Right ventricle myocardium superior (tissue), 1 donor: ENCODE results near the gene PLN. TPM values are rescaled to one million over a fixed set of nuclear protein-coding genes. Genes with fewer than 3 reads are reported as not detected.

Experiments
- ATAC-seq: fragments of 200-7000 bp; cut with Tn5 transposase; one replicate; pipeline ENCODE4 v1.9.1; 2020; ENCODE audit warnings: mild to moderate bottlenecking; ENCODE audit not compliant: poor library complexity
- DNase-seq: peaks from one replicate; pipeline ENCODE4 v3.0.0-alpha.2; 2020
- intact Hi-C: fragments of 100-400 bp; cut with DNase I; formaldehyde crosslinking; loops from one replicate; pipeline ENCODE4 v1.11.2; 2022
- total RNA-seq: library from RNA; stranded (reverse); fragmentation: NEBNext Ultra II Directional; extraction: Animal tissue kit (Norgen Biotek cat#: 25700); gene quantifications from one replicate; pipeline ENCODE4 v1.2.1, GENCODE V29; 2021
- donor health status: DM: no; HTN: yes; CAD: no; lungs with severe emphysema.

The PLN gene
- total RNA-seq, 1 donor from 2014 or later: 2,342 TPM

DNA sequence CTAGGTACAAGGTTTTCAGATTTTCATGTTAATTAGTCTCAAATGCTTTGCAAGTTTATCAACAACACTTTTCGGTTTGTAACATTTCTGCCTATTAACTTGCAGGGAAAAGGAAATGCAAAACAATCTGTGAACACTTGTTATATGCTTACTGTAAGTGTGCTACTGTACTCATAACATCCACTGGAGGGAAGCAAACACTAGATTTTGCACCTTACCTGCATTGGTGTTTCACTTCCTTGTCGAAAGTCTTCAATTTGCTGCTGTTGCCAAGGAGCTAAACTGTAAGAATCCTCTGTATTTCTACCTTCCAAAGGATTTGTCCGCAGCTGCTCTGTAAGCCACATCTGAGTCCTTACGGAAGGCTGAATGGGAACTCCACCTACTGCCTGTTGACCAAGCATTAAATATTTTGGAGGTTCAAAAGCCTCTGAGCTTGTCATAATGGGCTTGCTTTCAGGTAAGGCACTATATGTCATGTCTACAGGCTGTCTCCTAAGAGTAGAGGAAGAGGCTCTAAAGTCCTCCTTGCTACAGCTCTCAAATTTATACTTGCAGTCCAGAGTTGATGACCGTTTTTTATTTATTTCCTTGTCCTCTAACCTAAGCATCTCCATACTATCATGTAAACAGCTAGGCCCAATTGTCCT is 17.3 kb downstream of the PLN start:
- intact Hi-C loops: no loop called here
- peak; percentile 39 for ATAC-seq
- DNase-seq: no peak

DNA sequence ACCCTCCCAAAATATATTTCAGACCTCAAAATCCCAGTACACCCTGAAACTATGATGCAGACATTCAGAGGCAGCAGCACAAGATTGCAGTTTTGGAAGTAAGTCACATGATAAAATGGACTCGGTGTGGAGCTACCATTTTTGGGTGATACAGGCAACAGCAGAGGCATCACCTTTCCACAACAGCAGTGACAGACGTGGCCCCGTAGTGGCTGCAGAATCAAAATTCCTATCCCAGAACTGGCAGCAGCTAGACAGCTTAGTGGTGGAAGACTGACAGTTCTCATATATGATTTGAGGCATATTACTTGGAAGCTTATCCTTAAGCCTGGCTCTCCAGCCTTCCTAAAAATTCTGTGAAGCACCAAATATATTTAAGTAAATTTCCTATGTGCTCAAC is 19.9 kb downstream of the PLN start:
- ATAC-seq (no peak), DNase-seq (no peak)
- intact Hi-C loops: no loop called here

DNA sequence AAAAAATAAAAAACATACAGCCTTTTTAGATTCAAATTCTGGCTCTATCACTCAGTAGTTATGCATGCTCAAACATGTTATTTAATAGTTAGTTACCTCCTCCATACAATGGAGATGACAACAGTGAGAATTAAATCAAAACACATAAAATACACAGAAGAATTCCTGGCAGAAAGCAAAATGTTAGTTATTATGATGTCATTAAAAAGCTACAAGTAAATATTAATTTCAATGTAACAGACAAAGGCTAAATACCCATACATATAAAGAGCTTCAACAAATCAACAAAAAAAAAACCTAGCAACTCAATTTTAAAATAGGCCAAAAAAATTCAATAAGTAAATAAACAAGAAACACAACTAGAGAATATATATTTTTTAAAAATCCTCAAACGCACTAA is 21.4 kb downstream of the PLN start:
- intact Hi-C loops: no loop called here
- ATAC-seq (no peak), DNase-seq (no peak)

DNA sequence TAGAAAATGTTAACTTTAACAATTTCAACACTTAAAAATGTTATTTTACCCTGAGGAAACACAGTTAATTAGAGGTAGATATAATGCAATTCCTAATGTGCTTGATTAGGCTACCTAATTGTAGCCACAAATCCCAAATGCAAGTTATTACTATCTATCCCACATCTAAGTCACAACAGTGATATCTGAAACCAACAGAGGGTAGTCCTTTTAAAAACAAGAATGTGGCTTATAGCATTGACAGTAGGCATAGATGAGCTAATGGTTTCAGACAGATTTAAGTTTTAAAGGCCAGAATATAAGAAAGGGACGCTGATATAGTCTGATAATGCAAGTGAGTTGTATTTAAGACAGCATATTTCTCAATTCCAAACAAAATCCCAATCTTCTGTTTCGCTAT is 23.0 kb downstream of the PLN start:
- DNase-seq (no peak), ATAC-seq (no peak)
- intact Hi-C loops: no loop called here

DNA sequence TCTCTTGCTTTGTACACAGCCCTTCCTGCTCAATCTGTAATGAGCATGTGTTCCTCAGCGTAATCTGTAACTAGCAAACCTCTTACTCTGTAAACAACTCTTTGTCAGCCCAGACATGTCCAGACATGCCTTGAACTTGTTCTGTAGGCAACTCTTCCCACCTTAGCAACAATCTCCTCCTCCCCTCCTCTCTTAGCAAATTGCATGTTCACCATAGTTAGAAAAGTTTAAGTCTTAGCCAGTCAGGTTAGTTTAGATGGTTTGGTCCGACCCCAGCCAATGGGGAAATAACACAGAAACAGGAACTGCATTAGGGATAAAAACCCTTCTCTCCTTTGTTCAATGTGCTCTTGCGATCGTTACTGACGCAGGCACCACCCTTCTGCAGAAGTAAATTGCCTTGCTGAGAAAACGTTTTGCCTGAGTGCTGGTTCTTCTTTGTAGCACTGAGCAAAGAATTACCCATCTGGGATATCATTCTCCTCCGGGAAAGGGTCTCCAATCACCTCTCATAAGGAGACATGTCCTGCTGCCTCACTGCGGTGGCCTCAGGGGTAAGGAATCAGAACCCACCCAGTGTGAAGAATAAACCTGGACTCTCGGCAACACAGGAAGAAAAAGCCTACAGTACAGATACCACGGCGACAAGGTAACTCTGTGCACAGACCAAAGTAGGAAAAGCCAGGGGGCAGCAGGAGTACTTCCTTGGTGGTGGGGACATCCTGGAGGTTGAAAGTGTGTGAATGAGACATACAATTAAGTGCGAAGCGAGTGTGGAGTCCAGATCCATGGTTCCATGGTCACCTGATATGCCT is 26.2 kb downstream of the PLN start:
- DNase-seq: no peak
- no peak for ATAC-seq
- intact Hi-C loops: no loop called here

DNA sequence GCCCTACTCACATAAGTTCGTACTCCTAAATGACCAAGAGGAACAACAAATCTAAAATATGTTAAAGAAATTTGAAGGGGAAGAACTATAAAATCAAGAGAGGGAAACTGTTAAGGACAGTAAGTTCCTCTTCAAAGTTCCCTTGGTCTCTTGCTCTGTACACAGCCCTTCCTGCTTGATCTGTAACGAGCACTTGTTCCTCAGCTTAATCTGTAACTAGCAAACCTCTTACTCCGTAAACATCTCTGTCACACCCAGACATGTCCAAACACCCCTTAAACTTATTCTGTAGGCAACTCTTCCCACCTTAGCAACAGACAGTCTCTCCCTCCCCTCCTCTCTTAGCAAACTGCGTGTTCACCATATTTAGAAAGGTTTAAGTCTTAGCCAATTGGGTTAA is 29.9 kb downstream of the PLN start:
- DNase-seq (no peak), ATAC-seq (no peak)
- intact Hi-C loops: no loop called here

DNA sequence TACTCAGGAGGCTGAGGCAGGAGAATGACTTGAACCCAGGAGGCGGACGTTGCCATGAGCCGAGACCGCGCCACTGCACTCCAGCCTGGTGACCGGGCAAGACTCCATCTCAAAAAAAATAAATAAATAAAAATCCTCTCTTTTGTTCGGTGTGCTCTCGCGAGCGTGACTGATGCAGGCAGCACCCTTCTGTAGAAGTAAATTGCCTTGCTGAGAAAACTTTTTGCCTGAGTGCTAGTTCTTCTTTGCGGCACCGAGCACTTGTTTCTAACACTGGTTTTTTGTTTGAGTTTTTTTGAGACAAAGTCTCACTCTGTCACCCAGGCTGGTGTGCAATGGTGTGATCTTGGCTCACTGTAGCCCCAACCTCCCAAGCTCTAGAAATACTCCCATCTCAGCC is 30.5 kb downstream of the PLN start:
- no peak for ATAC-seq
- intact Hi-C loops: no loop called here
- no peak for DNase-seq

DNA sequence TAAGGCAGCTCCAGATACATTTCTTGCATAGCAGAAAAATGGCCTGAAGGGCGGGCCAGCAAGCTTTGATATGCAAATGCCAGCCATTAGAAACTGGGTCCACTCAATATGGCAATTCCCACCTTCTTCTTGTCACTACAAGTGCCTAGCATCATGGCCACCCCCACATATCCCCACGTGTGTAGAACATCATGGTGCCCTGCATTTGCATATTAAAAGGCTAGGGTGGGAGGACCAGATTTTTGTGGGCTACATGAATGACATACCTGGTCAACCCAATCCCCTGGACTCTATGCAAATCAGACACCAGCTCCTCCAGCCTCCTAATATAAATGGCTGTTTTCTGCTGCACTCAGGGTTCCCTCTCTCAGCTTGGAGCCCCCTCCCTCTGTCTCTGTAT is 31.7 kb downstream of the PLN start:
- intact Hi-C loops: loop anchor here (10.0 kb wide), 1 partner anchor 605 kb away; no protein-coding TSS in a partner anchor
- no peak for DNase-seq
- no peak for ATAC-seq

DNA sequence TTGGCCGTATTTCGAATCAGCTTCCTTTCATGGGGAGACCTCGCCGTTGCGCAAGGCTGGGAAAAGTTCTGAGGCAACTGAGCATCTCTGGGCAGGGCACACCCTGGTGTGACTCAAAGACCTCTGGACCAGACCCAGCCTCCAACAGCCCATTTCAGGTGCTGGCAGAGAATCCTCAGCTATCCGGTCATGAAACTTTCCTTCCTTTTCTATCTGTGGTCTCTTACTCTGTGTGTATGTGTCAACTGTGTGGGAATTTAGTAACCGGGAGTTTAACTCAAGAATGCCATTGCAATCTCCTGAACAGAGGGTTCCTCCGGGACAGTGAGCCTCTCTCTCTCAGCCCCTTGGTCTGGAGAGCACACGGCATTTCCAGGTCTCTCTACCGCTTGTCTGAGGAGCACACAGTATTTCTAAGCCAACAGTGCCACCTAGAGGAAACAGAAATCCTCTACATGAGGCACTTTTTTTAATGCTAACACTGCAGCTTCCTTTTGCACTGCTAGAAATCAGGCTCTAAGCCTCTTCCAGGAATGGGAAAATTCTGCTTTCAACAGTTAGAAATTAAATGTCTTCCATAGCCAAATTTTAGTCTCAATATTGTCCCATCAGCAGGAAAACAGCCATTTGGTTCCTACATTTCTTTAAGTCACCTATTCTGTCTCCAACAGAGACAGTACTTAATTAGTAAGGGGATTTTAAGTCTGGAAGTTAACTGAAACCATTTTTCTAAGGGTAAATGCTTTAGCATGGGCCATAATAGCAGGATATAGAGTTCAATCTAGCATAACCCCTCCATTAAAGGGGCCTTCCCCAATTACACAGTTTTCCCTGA is 32.7 kb downstream of the PLN start:
- ATAC-seq (peak; percentile 95), DNase-seq (peak; percentile 43)
- intact Hi-C loops: loop anchor here (10.0 kb wide), 1 partner anchor 606 kb away; no protein-coding TSS in a partner anchor

DNA sequence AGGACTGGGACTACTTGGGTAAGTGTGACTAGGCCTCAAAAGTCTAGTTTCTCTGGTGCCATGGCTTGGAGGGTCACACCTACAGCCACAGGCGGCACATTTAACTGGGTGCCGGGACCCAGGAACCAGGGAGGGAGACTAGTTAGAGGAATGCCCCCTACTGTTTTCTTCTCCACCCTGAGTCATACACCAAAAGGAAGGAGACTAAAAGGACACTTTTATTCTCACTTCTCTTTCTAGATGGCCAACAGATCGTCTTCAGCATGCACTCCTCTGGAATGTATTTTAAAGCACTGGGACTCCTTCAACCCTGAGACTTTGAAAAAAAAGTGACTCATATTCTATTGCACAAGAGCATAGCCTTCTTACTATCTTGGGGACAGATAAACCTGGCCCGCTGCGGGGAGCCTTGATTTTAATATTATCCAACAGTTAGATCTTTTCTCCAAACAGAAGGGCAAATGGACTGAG is 33.4 kb downstream of the PLN start:
- DNase-seq (no peak), ATAC-seq (peak; percentile 71)
- intact Hi-C loops: loop anchor here (10.0 kb wide), 1 partner anchor 607 kb away; no protein-coding TSS in a partner anchor

DNA sequence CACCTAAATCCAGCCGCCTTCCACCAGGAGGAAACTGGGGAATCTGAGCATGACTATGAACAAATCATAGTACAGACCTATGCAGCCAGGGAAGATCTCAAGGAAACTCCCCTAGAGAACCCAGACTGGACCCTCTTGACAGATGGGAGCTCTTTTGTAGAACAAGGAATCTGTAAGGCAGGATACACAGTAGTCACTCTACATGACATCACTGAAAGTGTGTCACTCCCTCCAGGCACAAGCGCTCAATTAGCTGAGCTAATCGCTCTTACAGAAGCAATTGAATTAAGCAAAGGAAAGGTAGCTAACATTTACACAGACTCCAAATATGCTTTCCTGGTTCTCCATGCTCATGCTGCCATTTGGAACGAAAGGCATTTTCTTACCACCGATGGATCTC is 36.8 kb downstream of the PLN start:
- no peak for ATAC-seq
- intact Hi-C loops: loop anchor here (10.0 kb wide), 1 partner anchor 610 kb away; no protein-coding TSS in a partner anchor
- DNase-seq: no peak

DNA sequence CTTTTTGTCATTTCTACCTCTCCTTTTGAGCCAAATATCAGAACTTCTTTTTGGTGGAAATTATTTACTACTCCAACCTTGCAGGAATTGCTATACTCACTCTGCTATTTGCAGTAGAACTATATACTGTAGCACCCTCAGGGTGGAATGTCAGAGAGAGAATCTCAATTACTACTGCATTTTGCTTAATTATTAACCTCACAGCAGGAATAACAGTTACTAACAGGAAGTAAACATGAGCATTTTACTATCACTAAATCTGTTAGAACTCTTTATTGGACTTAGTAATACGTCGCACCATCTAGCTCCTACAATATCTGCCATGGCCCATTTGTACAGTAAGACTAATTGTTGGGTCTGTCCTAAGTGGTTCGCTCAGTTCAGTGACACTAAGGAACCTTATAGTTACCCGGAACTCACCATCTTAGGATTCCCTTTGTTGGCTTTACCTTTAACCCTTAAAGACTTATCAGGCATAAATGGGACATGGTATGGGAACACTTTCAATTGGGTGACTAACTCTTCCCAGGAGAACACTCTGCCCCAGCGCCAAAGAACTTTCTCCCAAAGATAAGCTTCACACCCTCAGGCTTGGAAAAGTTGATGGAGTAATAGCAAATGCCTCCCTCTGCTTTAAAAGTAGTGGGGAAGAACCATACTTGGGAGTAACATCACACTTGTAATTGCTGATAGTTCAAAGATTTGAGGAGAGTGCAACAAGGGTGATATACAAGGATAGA is 38.8 kb downstream of the PLN start:
- no peak for DNase-seq
- intact Hi-C loops: loop anchor here (10.0 kb wide), 1 partner anchor 612 kb away; no protein-coding TSS in a partner anchor
- ATAC-seq: no peak

DNA sequence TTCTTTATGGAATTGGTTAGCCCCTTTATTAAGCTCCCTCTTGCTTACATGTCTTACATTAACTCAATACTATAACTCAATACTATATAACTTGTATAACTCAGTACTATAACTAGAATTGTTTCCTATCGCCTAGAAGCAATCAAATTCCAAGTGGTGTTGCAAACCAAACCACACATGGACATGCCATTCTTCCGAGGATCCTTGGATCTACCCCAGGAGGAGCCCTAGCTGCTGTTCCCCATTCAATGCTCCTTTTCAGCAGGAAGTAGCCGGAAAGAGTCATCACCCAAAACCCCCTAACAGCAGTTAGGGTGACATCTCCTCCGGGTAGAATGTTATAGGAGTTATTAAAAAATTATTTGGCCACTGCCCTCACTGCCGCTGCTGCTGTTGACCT is 40.5 kb downstream of the PLN start:
- no peak for DNase-seq
- ATAC-seq: no peak
- intact Hi-C loops: loop anchor here (10.0 kb wide), 1 partner anchor 614 kb away; no protein-coding TSS in a partner anchor

DNA sequence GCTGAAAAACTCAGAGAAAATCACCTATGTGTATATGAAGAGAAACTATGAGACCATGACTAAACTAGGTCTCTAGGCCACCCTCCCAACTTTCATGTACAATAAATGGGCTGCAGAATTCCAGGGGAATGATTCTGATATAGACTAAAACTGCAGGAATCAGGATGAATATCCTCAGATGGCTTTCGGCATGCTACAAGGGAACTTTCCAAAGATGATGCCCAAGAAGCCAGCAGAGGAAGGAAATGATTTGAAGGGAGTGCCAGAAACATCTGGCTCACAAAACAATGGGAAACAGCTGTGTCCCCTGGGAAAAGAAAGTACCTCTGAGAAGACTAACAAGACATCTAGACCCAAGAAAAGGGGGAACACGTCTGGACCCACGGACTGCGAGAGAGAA is 41.1 kb downstream of the PLN start:
- ATAC-seq: no peak
- intact Hi-C loops: loop anchor here (10.0 kb wide), 1 partner anchor 614 kb away; no protein-coding TSS in a partner anchor

DNA sequence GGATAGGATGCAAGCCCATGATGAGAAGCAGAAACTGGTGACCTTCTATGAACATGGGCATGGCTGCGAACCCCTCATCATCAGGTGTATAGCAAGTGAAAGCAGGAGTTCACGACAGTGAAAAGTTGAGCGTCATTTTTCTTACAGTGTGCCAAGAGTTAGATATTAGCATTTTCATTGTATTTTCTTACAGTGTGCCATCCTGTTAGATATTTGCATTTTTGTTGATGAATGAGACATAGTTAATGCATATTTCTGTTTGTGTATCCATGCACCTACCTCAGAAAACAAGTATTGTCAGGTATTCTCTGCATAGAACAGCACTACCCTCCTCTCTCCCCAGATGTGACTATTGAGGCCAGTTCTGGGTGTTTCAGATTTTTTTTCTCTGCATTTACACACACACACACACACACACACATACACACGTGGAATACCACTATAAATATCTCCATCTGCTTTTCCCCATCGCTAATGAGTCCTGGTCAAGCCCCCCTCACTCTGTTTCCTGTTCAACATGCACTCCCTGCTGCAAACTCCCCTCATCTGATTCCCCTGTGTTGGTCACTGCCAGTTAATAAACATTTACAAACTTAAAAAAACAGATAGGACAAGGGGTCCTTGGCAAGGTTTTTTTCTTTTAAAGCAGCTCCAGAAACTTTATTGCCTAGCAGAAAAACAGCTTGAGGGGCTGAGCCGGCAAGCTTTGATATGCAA is 41.7 kb downstream of the PLN start:
- DNase-seq (no peak), ATAC-seq (no peak)
- intact Hi-C loops: loop anchor here (10.0 kb wide), 1 partner anchor 615 kb away; no protein-coding TSS in a partner anchor

More for the DNA sequence above, 41.1 kb downstream of the PLN start:
- no peak for DNase-seq

DNA sequence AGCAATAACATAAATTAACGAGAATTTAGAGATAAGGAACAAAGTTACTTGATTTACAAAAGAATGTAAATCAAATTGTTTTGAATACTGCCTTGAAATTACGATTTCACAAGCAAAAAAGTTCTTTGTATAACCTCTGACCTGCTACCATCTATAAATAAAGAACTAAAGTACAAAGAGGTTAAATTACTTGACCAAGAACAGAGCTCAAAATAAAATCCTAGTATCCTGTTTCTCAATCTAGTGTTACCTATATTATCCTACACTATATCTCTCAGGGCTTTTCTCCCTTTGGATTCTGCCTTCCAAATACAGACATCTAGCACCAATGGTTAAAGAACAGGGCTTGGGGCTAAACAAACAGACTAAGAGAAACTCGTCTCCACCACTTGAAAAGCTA is 43.8 kb downstream of the PLN start:
- ATAC-seq (no peak), DNase-seq (no peak)
- intact Hi-C loops: no loop called here

DNA sequence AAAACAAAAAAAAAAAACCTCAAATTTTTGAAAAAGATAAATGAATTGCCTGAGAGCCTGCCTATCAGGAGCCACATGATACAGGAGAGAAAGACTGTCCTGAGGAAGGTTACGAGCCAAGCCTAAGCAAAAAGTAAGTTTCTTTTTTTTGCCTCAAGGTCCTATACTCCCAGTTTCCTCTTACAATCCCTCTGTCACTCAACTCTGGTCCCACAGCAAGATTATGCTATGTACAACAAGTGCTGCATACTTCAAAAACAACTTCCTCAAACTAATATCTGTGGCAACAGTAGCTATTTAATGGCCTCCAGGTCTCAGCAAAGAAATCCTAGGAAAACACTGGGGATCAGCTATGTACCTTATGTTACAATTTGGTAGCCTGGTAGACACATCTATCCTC is 46.8 kb downstream of the PLN start:
- intact Hi-C loops: no loop called here
- DNase-seq (no peak), ATAC-seq (no peak)
